ENCODE results near the gene CACNA2D3. TPM values are rescaled to one million over a fixed set of nuclear protein-coding genes. Genes with fewer than 3 reads are reported as not detected.

The CACNA2D3 gene
- total RNA-seq, 2 donors from 2014 or later, result 0.97 TPM; not detected in 1

DNA sequence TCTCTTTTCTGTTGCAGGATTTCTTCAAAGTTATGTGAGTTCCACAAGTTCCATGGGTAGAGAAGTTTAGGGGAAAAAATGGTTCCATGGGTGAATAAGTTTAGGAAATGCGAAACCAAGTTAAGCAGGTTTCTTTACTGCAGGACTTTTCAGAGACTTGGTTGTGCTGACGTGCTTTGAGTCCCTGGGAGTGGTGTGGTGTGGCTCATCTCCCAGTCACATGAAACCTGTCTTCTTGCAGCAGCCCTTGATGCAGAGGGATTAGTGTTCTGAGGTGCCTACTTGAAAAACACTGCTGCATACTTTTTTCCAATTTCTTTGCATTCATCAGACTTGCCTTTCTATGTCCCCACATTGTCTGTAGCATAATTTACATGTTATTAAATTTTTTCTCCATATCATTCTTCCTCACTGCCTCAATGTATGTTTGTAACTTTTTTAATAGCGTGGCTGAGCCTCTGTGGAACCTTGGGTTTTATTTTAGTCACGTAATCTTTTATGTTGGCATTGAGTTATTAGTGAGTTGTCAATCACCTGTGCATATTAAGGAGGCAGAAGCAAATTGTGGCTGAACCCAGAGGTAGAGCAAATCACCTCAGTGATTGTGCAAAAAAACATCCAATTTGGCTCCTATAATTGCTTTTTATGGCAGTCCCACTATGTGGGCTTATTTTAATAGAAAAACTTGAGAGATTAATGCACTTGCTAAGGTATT lies 115.6 kb downstream of the CACNA2D3 start:
- 92 to 94% methylated on average over 3 to 4 of the region's 4 CpGs for WGBS, 2 experiments (ENCODE audit: insufficient coverage in 1 of 2, insufficient read length in 1 of 2)
- no peak overlapping the region for H3K4me3 ChIP-seq (ENCODE audit: low read length)
- TF ChIP-seq, protein P1, sequence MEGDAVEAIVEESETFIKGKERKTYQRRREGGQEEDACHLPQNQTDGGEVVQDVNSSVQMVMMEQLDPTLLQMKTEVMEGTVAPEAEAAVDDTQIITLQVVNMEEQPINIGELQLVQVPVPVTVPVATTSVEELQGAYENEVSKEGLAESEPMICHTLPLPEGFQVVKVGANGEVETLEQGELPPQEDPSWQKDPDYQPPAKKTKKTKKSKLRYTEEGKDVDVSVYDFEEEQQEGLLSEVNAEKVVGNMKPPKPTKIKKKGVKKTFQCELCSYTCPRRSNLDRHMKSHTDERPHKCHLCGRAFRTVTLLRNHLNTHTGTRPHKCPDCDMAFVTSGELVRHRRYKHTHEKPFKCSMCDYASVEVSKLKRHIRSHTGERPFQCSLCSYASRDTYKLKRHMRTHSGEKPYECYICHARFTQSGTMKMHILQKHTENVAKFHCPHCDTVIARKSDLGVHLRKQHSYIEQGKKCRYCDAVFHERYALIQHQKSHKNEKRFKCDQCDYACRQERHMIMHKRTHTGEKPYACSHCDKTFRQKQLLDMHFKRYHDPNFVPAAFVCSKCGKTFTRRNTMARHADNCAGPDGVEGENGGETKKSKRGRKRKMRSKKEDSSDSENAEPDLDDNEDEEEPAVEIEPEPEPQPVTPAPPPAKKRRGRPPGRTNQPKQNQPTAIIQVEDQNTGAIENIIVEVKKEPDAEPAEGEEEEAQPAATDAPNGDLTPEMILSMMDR (conservative IDR thresholded peaks at IDR 0.05), result no peak
- H3K9ac ChIP-seq (ENCODE audit: extremely low read depth, low read length, poor library complexity, severe bottlenecking), result no peak overlapping the region
- H3K27ac ChIP-seq (ENCODE audit: low read depth, low read length), result no peak overlapping the region
- no peaks in the 10 kb centered on the region for H3K27me3 Mint-ChIP-seq (ENCODE audit: insufficient read depth)
- H3K36me3 ChIP-seq (ENCODE audit: control insufficient read depth, insufficient read depth, low read length), result no peaks in the 10 kb centered on the region
- H3K27ac Mint-ChIP-seq, result no peak overlapping the region
- H3K9me3 Mint-ChIP-seq, result peaks cover 2% of the 10 kb centered on the region
- DNase-seq, result no peak
- H3K36me3 Mint-ChIP-seq (ENCODE audit: low read depth), result no peaks in the 10 kb centered on the region
- no peaks in the 10 kb centered on the region for H3K4me1 ChIP-seq (ENCODE audit: control insufficient read depth, insufficient read depth, low read length)
- H3K4me3 Mint-ChIP-seq, result no peak overlapping the region
- H3K9me3 ChIP-seq (ENCODE audit: control insufficient read depth, low read length), result no peaks in the 10 kb centered on the region
- H3K4me1 Mint-ChIP-seq, result peaks cover 5% of the 10 kb centered on the region
- no peaks in the 10 kb centered on the region for H3K27me3 ChIP-seq (ENCODE audit: control insufficient read depth, insufficient read depth, low read length, poor library complexity, severe bottlenecking)

DNA sequence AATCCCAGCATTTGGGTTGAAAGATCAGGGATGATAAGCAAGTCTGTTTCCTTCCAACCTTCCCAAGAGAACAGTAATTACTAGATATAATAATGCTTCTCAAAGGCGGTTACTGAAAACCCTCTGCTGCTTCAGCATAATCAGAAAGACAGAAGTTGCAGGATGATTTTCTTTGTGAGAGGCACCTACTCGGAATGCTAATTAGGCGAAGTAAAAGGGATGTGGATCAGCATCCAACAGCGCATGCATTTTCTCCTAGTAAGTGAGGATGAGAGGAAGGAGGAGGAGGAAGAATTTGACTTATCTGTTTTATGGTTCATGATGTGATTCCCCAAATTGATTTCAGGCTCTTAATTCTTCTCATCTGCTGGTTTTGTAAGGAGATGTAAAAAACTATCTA lies 118.0 kb downstream of the CACNA2D3 start:
- WGBS, 2 experiments (ENCODE audit: insufficient coverage in 1 of 2, insufficient read length in 1 of 2), result 79 to 85% methylated on average over 4 of the region's 4 CpGs
- peaks cover 5% of the 10 kb centered on the region for H3K4me1 Mint-ChIP-seq
- Histone ChIP-seq H3K36me3 (ENCODE audit: control insufficient read depth, insufficient read depth, low read length) (no peaks in the 10 kb centered on the region), H3K27ac (ENCODE audit: low read depth, low read length) (no peak overlapping the region), H3K4me1 (ENCODE audit: control insufficient read depth, insufficient read depth, low read length) (no peaks in the 10 kb centered on the region), H3K27me3 (ENCODE audit: control insufficient read depth, insufficient read depth, low read length, poor library complexity, severe bottlenecking) (no peaks in the 10 kb centered on the region), H3K9ac (ENCODE audit: extremely low read depth, low read length, poor library complexity, severe bottlenecking) (no peak overlapping the region), H3K4me3 (ENCODE audit: low read length) (no peak overlapping the region), H3K9me3 (ENCODE audit: control insufficient read depth, low read length) (no peaks in the 10 kb centered on the region)
- peaks cover 3% of the 10 kb centered on the region for H3K27me3 Mint-ChIP-seq (ENCODE audit: insufficient read depth)
- no peak overlapping the region for H3K27ac Mint-ChIP-seq
- no peaks in the 10 kb centered on the region for H3K9me3 Mint-ChIP-seq
- TF ChIP-seq, protein P1 (conservative IDR thresholded peaks at IDR 0.05), result no peak
- H3K36me3 Mint-ChIP-seq (ENCODE audit: low read depth), result no peaks in the 10 kb centered on the region
- no peak overlapping the region for H3K4me3 Mint-ChIP-seq
- DNase-seq, result no peak

DNA sequence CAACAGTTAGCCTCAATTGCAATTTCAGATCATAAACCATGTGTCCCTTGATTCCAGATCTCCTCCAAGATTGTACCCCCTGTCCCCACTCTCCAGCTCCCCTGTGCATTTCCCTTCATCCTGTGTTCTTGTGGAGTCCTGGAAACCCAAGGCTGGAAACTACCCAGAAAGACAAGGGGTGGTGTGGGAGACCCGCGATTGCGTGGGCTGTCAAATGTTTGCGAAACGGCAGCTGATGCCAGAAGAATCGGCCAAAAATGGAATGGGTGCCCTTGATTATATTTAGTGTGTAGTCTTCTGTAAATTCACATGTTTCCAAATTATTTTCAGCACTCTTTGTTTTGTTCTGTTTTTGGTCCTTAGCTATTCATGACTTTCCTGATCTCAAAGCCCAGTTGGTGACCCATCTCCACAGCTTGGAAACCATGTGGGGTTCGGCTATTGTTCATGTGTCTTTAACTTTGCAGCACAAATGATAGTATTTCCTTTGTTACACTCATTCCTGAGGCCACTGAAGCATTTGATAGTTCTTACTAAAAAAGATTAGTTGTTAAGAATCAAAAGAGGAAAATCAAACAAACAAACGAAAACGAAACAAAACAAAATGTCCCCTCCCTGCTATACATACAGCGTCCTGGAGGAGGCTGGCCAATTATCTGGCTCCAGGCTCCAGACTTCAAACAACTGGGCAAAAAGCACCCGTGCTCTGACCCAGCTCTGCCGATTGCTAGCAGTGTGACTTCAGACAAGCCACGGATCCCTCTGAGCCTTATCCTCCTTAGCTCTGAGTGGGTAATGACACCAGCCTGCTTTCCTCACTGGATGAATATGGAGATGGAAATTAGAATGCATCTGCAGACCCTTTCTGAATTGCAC lies 120.9 kb downstream of the CACNA2D3 start:
- peaks cover 4% of the 10 kb centered on the region for H3K9me3 Mint-ChIP-seq
- Histone ChIP-seq H3K4me3 (ENCODE audit: low read length) (no peak overlapping the region), H3K9ac (ENCODE audit: extremely low read depth, low read length, poor library complexity, severe bottlenecking) (no peak overlapping the region), H3K4me1 (ENCODE audit: control insufficient read depth, insufficient read depth, low read length) (no peaks in the 10 kb centered on the region), H3K9me3 (ENCODE audit: control insufficient read depth, low read length) (peaks cover 5% of the 10 kb centered on the region), H3K27ac (ENCODE audit: low read depth, low read length) (no peak overlapping the region), H3K27me3 (ENCODE audit: control insufficient read depth, insufficient read depth, low read length, poor library complexity, severe bottlenecking) (no peaks in the 10 kb centered on the region), H3K36me3 (ENCODE audit: control insufficient read depth, insufficient read depth, low read length) (no peaks in the 10 kb centered on the region)
- H3K4me3 Mint-ChIP-seq, result no peak overlapping the region
- H3K27me3 Mint-ChIP-seq (ENCODE audit: insufficient read depth), result peaks cover 3% of the 10 kb centered on the region
- H3K4me1 Mint-ChIP-seq, result no peaks in the 10 kb centered on the region
- TF ChIP-seq, protein P1 (conservative IDR thresholded peaks at IDR 0.05), result peak; percentile 28
- H3K36me3 Mint-ChIP-seq (ENCODE audit: low read depth), result no peaks in the 10 kb centered on the region
- 88 to 100% methylated on average over 2 to 13 of the region's 13 CpGs for WGBS, 2 experiments (ENCODE audit: insufficient coverage in 1 of 2, insufficient read length in 1 of 2)
- no peak overlapping the region for H3K27ac Mint-ChIP-seq
- DNase-seq, result no peak

Measured in endodermal cell (in vitro differentiated cells).